Mesothelial cell of epicardium (in vitro differentiated cells): ENCODE data around the gene TBCB. TPM values are rescaled to one million over a fixed set of nuclear protein-coding genes. Genes with fewer than 3 reads are reported as not detected.

ENCODE experiments used
- DNase-seq, 2 experiments: peaks; one replicate each; pipeline ENCODE4 v3.0.0; 2021; ENCODE audit warnings: low spot score in 2 of 2; ENCODE audit not compliant: unreplicated experiment in 2 of 2
- H3K27ac Mint-ChIP-seq: 2 replicates; pipeline ENCODE4 v1.8.0; 2021; ENCODE audit warnings: mixed read lengths
- H3K27me3 Mint-ChIP-seq: 2 replicates; pipeline ENCODE4 v1.8.0; 2021; ENCODE audit warnings: low read depth, mixed read lengths
- H3K36me3 Mint-ChIP-seq: 2 replicates; pipeline ENCODE4 v1.8.0; 2021; ENCODE audit warnings: mixed read lengths
- H3K4me1 Mint-ChIP-seq: 2 replicates; pipeline ENCODE4 v1.8.0; 2021; ENCODE audit warnings: mixed read lengths
- H3K4me3 Mint-ChIP-seq: 2 replicates; pipeline ENCODE4 v1.8.0; 2021; ENCODE audit warnings: mild to moderate bottlenecking, moderate library complexity, mixed read lengths
- H3K9me3 Mint-ChIP-seq: 2 replicates; pipeline ENCODE4 v1.8.0; 2021; ENCODE audit warnings: mixed read lengths
- CTCF ChIP-seq: fragments of 200-600 bp; sonication (generic); IDR thresholded peaks from one replicate; pipeline ENCODE4 v1.5.0; 2021; ENCODE audit warnings: antibody characterized with exemption; ENCODE audit not compliant: unreplicated experiment
- total RNA-seq: library from RNA; stranded (reverse); gene quantifications from 3 replicates; pipeline ENCODE4 v1.2.1, GENCODE V29; 2021

TBCB gene
- total RNA-seq, 1 donor from 2014 or later, result 115 TPM

GRCh38 chr19:36086326-36086725, 28.9 kb upstream of the TBCB start:
- H3K27me3 Mint-ChIP-seq, result no peaks in the 10 kb centered on the region
- no peaks in the 10 kb centered on the region for H3K4me1 Mint-ChIP-seq
- peaks cover 7% of the 10 kb centered on the region for H3K36me3 Mint-ChIP-seq
- H3K4me3 Mint-ChIP-seq, result no peak overlapping the region
- no peak for TF ChIP-seq CTCF
- DNase-seq, result no peak
- no peaks in the 10 kb centered on the region for H3K9me3 Mint-ChIP-seq
- H3K27ac Mint-ChIP-seq, result no peak overlapping the region

DNA sequence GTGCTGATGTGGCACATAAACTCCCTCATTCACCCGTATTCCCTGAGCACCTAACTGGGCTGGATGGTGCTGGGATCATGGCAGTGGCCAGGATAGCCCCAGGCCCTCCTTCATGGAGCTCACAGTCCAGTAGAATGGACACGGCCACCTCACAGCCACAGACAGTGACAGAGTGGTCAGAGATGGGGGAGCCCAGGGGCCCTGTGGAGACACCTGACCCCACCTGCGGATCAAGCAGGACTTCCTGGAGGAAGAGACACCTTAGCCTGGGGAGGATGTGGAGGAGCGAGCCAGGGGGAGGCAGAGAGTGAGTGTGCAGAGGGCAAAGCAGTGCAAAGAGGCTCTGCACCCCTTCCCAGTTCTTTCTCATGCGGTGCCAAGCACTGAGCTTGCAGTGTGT, 25.4 kb upstream of the TBCB start:
- no peaks in the 10 kb centered on the region for H3K9me3 Mint-ChIP-seq
- H3K27ac Mint-ChIP-seq, result no peak overlapping the region
- no peak overlapping the region for H3K4me3 Mint-ChIP-seq
- H3K27me3 Mint-ChIP-seq, result no peaks in the 10 kb centered on the region
- peaks cover 4% of the 10 kb centered on the region for H3K36me3 Mint-ChIP-seq
- no peak for TF ChIP-seq CTCF
- DNase-seq, result no peak
- H3K4me1 Mint-ChIP-seq, result no peaks in the 10 kb centered on the region

DNA sequence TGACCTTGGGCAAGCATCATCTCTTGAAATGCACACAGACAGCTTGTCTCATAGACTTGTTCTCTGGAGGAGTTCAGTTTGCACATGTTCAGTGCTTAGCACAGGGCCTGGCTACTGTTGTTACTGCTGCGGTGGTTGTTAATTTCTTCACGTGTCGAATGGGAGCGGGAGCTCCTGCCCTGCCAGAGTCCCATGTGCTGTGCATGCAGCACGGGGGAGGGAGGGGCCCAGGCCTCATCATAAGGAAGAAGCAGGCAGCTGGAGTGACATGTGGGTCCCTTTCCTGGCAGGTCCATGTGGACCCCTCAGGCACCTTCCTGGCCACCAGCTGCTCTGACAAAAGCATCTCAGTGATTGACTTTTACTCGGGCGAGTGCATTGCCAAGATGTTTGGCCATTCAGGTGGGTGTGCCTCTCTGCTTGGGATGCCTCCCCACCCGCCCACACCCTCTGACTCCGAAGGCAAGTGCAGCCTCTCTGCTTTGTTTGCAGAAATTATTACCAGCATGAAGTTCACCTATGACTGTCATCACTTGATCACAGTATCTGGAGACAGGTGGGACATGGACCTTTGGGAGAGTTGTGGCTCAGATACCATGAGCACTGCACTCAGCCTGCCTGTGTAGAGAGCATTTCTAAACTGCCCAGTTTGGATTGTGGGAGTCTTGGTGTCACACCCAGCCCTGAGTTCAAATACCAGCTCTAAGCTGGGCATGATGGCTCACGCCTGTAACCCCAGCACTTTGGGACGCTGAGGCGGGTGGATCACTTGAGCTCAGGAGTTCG, 24.2 kb upstream of the TBCB start:
- Mint-ChIP-seq H3K9me3 (no peaks in the 10 kb centered on the region), H3K4me3 (no peak overlapping the region), H3K36me3 (peaks cover 4% of the 10 kb centered on the region), H3K27ac (no peak overlapping the region), H3K27me3 (no peaks in the 10 kb centered on the region), H3K4me1 (no peaks in the 10 kb centered on the region)
- DNase-seq, result no peak
- no peak for TF ChIP-seq CTCF

GRCh38 chr19:36092566-36092965, 22.7 kb upstream of the TBCB start:
- Mint-ChIP-seq H3K27ac (no peak overlapping the region), H3K4me3 (no peak overlapping the region), H3K36me3 (peaks cover 4% of the 10 kb centered on the region), H3K4me1 (no peaks in the 10 kb centered on the region), H3K9me3 (no peaks in the 10 kb centered on the region), H3K27me3 (no peaks in the 10 kb centered on the region)
- no peak for DNase-seq
- TF ChIP-seq CTCF, result no peak

GRCh38 chr19:36093146-36093662, 22.1 kb upstream of the TBCB start:
- Mint-ChIP-seq H3K9me3 (no peaks in the 10 kb centered on the region), H3K4me3 (no peak overlapping the region), H3K27ac (no peak overlapping the region), H3K4me1 (no peaks in the 10 kb centered on the region), H3K36me3 (peaks cover 4% of the 10 kb centered on the region), H3K27me3 (no peaks in the 10 kb centered on the region)
- DNase-seq, result no peak
- no peak for TF ChIP-seq CTCF
